ENCODE measurements around the gene SNRNP70.

DNA sequence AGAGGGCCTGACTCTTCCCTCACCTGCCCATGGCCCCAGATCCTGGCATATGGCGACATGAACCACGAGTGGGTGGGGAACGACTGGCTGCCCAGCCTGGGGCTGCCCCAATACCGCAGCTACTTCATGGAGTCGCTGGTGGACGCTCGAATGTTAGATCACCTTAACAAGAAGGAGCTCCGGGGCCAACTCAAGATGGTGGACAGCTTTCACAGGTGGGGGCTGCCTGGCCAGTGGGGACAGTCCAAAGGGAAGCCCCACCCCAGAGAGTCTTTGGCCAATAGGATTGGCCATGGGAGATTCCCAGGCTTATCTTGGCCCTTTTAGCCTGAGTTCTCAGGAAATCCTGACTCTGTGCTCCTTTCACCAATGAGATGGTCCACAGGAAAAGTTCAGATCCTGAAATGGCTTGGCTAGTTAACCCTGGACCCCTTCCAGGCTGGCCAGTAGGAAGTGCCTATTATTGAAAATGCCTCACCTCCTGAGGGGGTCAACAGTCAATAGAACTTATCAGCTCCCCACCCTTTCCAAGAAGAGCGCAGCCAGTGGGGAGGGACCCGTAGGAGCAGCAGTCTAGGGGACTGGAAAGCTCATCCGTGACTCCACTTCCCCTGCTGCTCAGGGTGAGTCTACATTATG, 62.9 kb downstream of the SNRNP70 start:
- no peak for TF ChIP-seq FOXM1 (IDR thresholded peaks at IDR 0.05; ENCODE audit: borderline replicate concordance, low read depth)
- TF ChIP-seq, protein P1, sequence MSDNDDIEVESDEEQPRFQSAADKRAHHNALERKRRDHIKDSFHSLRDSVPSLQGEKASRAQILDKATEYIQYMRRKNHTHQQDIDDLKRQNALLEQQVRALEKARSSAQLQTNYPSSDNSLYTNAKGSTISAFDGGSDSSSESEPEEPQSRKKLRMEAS (IDR thresholded peaks at IDR 0.05): no peak
- TF ChIP-seq EGR1 (IDR thresholded peaks at IDR 0.05): no peak
- no peak for TF ChIP-seq RAD21 (IDR thresholded peaks at IDR 0.05; ENCODE audit: low read depth)
- TF ChIP-seq TAF1 (IDR thresholded peaks at IDR 0.05; ENCODE audit: low read depth): no peak
- TF ChIP-seq CREB1 (IDR thresholded peaks at IDR 0.05; ENCODE audit: low read depth): no peak
- no peak for TF ChIP-seq YY1 (IDR thresholded peaks at IDR 0.05; ENCODE audit: low read depth)
- no peak for TF ChIP-seq TEAD4 (IDR thresholded peaks at IDR 0.05)
- TF ChIP-seq ZBTB7A (IDR thresholded peaks at IDR 0.05; ENCODE audit: low read depth): no peak
- no peak for TF ChIP-seq EP300 (IDR thresholded peaks at IDR 0.05; ENCODE audit: borderline replicate concordance)
- TF ChIP-seq, protein P2, sequence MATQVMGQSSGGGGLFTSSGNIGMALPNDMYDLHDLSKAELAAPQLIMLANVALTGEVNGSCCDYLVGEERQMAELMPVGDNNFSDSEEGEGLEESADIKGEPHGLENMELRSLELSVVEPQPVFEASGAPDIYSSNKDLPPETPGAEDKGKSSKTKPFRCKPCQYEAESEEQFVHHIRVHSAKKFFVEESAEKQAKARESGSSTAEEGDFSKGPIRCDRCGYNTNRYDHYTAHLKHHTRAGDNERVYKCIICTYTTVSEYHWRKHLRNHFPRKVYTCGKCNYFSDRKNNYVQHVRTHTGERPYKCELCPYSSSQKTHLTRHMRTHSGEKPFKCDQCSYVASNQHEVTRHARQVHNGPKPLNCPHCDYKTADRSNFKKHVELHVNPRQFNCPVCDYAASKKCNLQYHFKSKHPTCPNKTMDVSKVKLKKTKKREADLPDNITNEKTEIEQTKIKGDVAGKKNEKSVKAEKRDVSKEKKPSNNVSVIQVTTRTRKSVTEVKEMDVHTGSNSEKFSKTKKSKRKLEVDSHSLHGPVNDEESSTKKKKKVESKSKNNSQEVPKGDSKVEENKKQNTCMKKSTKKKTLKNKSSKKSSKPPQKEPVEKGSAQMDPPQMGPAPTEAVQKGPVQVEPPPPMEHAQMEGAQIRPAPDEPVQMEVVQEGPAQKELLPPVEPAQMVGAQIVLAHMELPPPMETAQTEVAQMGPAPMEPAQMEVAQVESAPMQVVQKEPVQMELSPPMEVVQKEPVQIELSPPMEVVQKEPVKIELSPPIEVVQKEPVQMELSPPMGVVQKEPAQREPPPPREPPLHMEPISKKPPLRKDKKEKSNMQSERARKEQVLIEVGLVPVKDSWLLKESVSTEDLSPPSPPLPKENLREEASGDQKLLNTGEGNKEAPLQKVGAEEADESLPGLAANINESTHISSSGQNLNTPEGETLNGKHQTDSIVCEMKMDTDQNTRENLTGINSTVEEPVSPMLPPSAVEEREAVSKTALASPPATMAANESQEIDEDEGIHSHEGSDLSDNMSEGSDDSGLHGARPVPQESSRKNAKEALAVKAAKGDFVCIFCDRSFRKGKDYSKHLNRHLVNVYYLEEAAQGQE (IDR thresholded peaks at IDR 0.05; ENCODE audit: low read depth): no peak
- TF ChIP-seq, protein P3, sequence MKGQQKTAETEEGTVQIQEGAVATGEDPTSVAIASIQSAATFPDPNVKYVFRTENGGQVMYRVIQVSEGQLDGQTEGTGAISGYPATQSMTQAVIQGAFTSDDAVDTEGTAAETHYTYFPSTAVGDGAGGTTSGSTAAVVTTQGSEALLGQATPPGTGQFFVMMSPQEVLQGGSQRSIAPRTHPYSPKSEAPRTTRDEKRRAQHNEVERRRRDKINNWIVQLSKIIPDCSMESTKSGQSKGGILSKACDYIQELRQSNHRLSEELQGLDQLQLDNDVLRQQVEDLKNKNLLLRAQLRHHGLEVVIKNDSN (IDR thresholded peaks at IDR 0.05): no peak

Data from Ishikawa (cell line).